ENCODE results near the gene SLC34A1. TPM values are rescaled to one million over a fixed set of nuclear protein-coding genes. Genes with fewer than 3 reads are reported as not detected.

SLC34A1 gene
- total and polyA plus RNA-seq, 2 of the 13 experiments (the other 11 are each of a cell fraction or from before 2014, with no cell fraction given) = 0.03 to 0.20 TPM

- no peaks in the 10 kb centered on the region for H3K27me3 ChIP-seq (ENCODE audit: control insufficient read depth in 1 of 2, insufficient read depth in 2 of 2, low read length in 2 of 2)
- DNase-seq (ENCODE audit: low spot score) (no peak), FAIRE-seq (no peak), ATAC-seq (no peak)
- no peak for TF ChIP-seq ZNF780A (CRISPR knock-in tag; IDR thresholded peaks at IDR 0.05)
- peak; percentile 24 for TF ChIP-seq AGO1 (IDR thresholded peaks at IDR 0.05; ENCODE audit: low read depth, low read length, poor library complexity, severe bottlenecking)
- no peak for TF ChIP-seq SSRP1 (CRISPR knock-in tag; IDR thresholded peaks at IDR 0.05)
- peak; percentile 69 for TF ChIP-seq RBM22 (optimal IDR thresholded peaks at IDR 0.05; ENCODE audit: low read length)
- TF ChIP-seq POLR2G (IDR thresholded peaks at IDR 0.05; ENCODE audit: low read depth, low read length) = 0 out of 2 replicates have a peak, but pooled peaks have one; percentile 34
- TF ChIP-seq HCFC1 (IDR thresholded peaks at IDR 0.05; ENCODE audit: low read depth, low read length) = no peak
- no peak for TF ChIP-seq ONECUT2 (CRISPR knock-in tag; IDR thresholded peaks at IDR 0.05)
- TF ChIP-seq AGO2 (optimal IDR thresholded peaks at IDR 0.05; ENCODE audit: low read depth, low read length) = peak; percentile 79
- no peak for TF ChIP-seq ZNF101 (CRISPR knock-in tag; IDR thresholded peaks at IDR 0.05; ENCODE audit: borderline replicate concordance, low read depth)
- H3K9ac ChIP-seq (ENCODE audit: insufficient read depth, low read depth, low read length) = no peak overlapping the region
- H3K4me1 ChIP-seq (ENCODE audit: insufficient read depth, low read length) = peaks cover 46% of the 10 kb centered on the region
- POLR2A ChIA-PET = interaction anchor here (0.7 kb wide), 1 partner anchor 65 kb away, joined by 3 read pairs; the partner anchor contains the start of gene PDLIM7
- peaks cover 3% of the 10 kb centered on the region for H3K79me2 ChIP-seq (ENCODE audit: insufficient read depth, low read length)
- H2AFZ ChIP-seq (ENCODE audit: low read length) = no peak overlapping the region
- H3K36me3 ChIP-seq (replicated peaks in 1 of 2; ENCODE audit: control insufficient read depth in 1 of 2, insufficient read depth in 2 of 2, low read length in 2 of 2) = peaks cover 22 to 27% of the 10 kb centered on the region in 2 experiments; a peak in 4 of 5 replicates
- in situ Hi-C loops (cut with HindIII; ENCODE audit: extremely low pct_ligation_motif_present, low pct_unique_long_range_greater_than_20kb) (no loop called here), intact Hi-C loops (cut with micrococcal nuclease; ENCODE audit: unreplicated experiment) (no loop called here)
- H3K27ac ChIP-seq (ENCODE audit: extremely low read length, insufficient read depth, low read length) = no peak overlapping the region
- BruUV-seq (replicated peaks) = no TSS peak
- H3K9me3 ChIP-seq (ENCODE audit: low read length) = no peaks in the 10 kb centered on the region
- H3K4me2 ChIP-seq (ENCODE audit: low read depth, low read length) = no peak overlapping the region
- no peaks in the 10 kb centered on the region for H4K20me1 ChIP-seq (ENCODE audit: insufficient read depth, low read length)
- CTCF ChIA-PET (ENCODE audit: low intra/inter-chr PET ratio, low total read pairs) = no interaction called here
- H3K4me3 ChIP-seq (replicated peaks in 1 of 3; ENCODE audit: insufficient read depth in 1 of 3, low read depth in 2 of 3, low read length in 3 of 3) = no peak overlapping the region
- WGBS (ENCODE audit: low lambda C conversion rate) = 100% methylated on average over 12 of the region's 25 CpGs
These were observed 48.8 kb downstream of the SLC34A1 start for GRCh38 chr5:177432839-177433657.
